ENCODE data around the gene TMC1. TPM values are rescaled to one million over a fixed set of nuclear protein-coding genes. Genes with fewer than 3 reads are reported as not detected.

Gene TMC1
- total and polyA plus RNA-seq, 2 of the 13 experiments (the other 11 are each of a cell fraction or from before 2014, with no cell fraction given) = 0.02 to 0.03 TPM

GRCh38 chr9:72827950-72828731, 306.7 kb downstream of the TMC1 start (continued):
- TF ChIP-seq STAT6 (CRISPR knock-in tag; IDR thresholded peaks at IDR 0.05; ENCODE audit: borderline replicate concordance) = no peak
- no peak for TF ChIP-seq RXRA (CRISPR knock-in tag; IDR thresholded peaks at IDR 0.05)
- no peak for TF ChIP-seq ZFY (CRISPR knock-in tag; IDR thresholded peaks at IDR 0.05)
- TF ChIP-seq ZNF773 (CRISPR knock-in tag; IDR thresholded peaks at IDR 0.05; ENCODE audit: borderline replicate concordance) = no peak
- no peak for TF ChIP-seq TAF1 (CRISPR knock-in tag; IDR thresholded peaks at IDR 0.05)
- TF ChIP-seq ZNF484 (CRISPR knock-in tag; IDR thresholded peaks at IDR 0.05; ENCODE audit: borderline replicate concordance, low read depth) = no peak
- no peak for TF ChIP-seq ZNF766 (CRISPR knock-in tag; IDR thresholded peaks at IDR 0.05; ENCODE audit: borderline replicate concordance)
- TF ChIP-seq PPARG (CRISPR knock-in tag; conservative IDR thresholded peaks at IDR 0.05) = 0 out of 2 replicates have a peak, but pooled peaks have one; percentile 53
- no peak for TF ChIP-seq ZNF333 (CRISPR knock-in tag; IDR thresholded peaks at IDR 0.05; ENCODE audit: borderline replicate concordance)
- no peak for TF ChIP-seq ZNF598 (CRISPR knock-in tag; IDR thresholded peaks at IDR 0.05; ENCODE audit: borderline replicate concordance)
- TF ChIP-seq ZBTB7A (CRISPR knock-in tag; IDR thresholded peaks at IDR 0.05) = no peak
- no peak for TF ChIP-seq ZNF616 (CRISPR knock-in tag; IDR thresholded peaks at IDR 0.05; ENCODE audit: low read depth)
- TF ChIP-seq AKNA (CRISPR knock-in tag; IDR thresholded peaks at IDR 0.05; ENCODE audit: borderline replicate concordance) = no peak
- no peak for TF ChIP-seq MAFF (IDR thresholded peaks at IDR 0.05; ENCODE audit: low read depth, low read length)
- TF ChIP-seq ZNF136 (CRISPR knock-in tag; IDR thresholded peaks at IDR 0.05; ENCODE audit: low read depth) = no peak
- no peak for TF ChIP-seq ZNF784 (CRISPR knock-in tag; IDR thresholded peaks at IDR 0.05; ENCODE audit: borderline replicate concordance)
- no peak for TF ChIP-seq RAD51 (IDR thresholded peaks at IDR 0.05; ENCODE audit: borderline replicate concordance)
- TF ChIP-seq ZC3H13 (CRISPR knock-in tag; IDR thresholded peaks at IDR 0.05) = no peak
- TF ChIP-seq ZNF552 (CRISPR knock-in tag; IDR thresholded peaks at IDR 0.05; ENCODE audit: borderline replicate concordance) = no peak
- no peak for TF ChIP-seq YEATS4 (CRISPR knock-in tag; IDR thresholded peaks at IDR 0.05; ENCODE audit: borderline replicate concordance)
- no peak for TF ChIP-seq ZNF761 (CRISPR knock-in tag; conservative IDR thresholded peaks at IDR 0.05)
- no peak for TF ChIP-seq HES4 (CRISPR knock-in tag; IDR thresholded peaks at IDR 0.05; ENCODE audit: borderline replicate concordance)

Data from HepG2 (cell line).